Measurements from ENCODE around the gene ARHGAP28. TPM values are rescaled to one million over a fixed set of nuclear protein-coding genes. Genes with fewer than 3 reads are reported as not detected.

The ARHGAP28 gene
- total and polyA plus RNA-seq, 10 of the 15 experiments (the other 5 are each of a cell fraction or from before 2014, with no cell fraction given) = not detected

DNA sequence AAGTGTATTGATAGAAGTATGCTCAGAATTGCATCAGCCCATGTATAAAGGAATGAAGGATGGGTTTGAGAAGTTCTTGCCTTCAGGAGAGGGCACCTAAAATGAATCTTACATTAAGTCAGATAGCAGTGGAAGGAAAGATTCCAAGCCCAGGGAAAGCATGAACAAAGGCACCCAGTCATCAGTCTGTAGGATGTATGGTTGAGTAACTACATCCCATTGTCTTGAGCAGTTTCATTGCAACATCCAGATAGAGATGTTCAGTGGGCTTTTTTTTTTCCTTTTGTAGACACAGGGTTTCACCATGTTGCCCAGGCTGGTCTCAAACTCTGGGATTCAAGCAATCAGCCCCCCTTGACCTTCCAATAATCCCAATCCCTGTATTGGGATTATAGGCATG is 80.7 kb downstream of the ARHGAP28 start (continued):
- TF ChIP-seq, protein P1, sequence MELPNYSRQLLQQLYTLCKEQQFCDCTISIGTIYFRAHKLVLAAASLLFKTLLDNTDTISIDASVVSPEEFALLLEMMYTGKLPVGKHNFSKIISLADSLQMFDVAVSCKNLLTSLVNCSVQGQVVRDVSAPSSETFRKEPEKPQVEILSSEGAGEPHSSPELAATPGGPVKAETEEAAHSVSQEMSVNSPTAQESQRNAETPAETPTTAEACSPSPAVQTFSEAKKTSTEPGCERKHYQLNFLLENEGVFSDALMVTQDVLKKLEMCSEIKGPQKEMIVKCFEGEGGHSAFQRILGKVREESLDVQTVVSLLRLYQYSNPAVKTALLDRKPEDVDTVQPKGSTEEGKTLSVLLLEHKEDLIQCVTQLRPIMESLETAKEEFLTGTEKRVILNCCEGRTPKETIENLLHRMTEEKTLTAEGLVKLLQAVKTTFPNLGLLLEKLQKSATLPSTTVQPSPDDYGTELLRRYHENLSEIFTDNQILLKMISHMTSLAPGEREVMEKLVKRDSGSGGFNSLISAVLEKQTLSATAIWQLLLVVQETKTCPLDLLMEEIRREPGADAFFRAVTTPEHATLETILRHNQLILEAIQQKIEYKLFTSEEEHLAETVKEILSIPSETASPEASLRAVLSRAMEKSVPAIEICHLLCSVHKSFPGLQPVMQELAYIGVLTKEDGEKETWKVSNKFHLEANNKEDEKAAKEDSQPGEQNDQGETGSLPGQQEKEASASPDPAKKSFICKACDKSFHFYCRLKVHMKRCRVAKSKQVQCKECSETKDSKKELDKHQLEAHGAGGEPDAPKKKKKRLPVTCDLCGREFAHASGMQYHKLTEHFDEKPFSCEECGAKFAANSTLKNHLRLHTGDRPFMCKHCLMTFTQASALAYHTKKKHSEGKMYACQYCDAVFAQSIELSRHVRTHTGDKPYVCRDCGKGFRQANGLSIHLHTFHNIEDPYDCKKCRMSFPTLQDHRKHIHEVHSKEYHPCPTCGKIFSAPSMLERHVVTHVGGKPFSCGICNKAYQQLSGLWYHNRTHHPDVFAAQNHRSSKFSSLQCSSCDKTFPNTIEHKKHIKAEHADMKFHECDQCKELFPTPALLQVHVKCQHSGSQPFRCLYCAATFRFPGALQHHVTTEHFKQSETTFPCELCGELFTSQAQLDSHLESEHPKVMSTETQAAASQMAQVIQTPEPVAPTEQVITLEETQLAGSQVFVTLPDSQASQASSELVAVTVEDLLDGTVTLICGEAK (IDR thresholded peaks at IDR 0.05; ENCODE audit: borderline replicate concordance) = no peak
- TF ChIP-seq CREM (IDR thresholded peaks at IDR 0.05; ENCODE audit: low read depth) (no peak), WRNIP1 (IDR thresholded peaks at IDR 0.05; ENCODE audit: borderline replicate concordance, low read depth, low read length) (no peak)
- TF ChIP-seq, protein P2, sequence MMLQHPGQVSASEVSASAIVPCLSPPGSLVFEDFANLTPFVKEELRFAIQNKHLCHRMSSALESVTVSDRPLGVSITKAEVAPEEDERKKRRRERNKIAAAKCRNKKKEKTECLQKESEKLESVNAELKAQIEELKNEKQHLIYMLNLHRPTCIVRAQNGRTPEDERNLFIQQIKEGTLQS (IDR thresholded peaks at IDR 0.05; ENCODE audit: borderline replicate concordance, extremely low read depth, low read depth, low read length) = no peak

- no TSS peak for BruUV-seq (replicated peaks)
- no peak overlapping the region for H3K4me2 ChIP-seq (ENCODE audit: control insufficient read depth, insufficient read depth)
- DNase-seq (ENCODE audit: low read depth, low spot score) (no peak), FAIRE-seq (no peak), ATAC-seq (no peak)
- H3K79me2 ChIP-seq (ENCODE audit: control insufficient read depth, insufficient read depth, low read length) = no peaks in the 10 kb centered on the region
- no peak for TF ChIP-seq POLR2A (IDR thresholded peaks at IDR 0.05; ENCODE audit: low read depth, low read length)
- TF ChIP-seq RCOR1 (conservative IDR thresholded peaks at IDR 0.05; ENCODE audit: low read depth, low read length) = no peak
- TF ChIP-seq CHD2 (IDR thresholded peaks at IDR 0.05; ENCODE audit: borderline replicate concordance, low read depth, low read length) = no peak
- TF ChIP-seq ZNF384 (IDR thresholded peaks at IDR 0.05; ENCODE audit: borderline replicate concordance, low read depth, low read length) = no peak
- TF ChIP-seq, protein P3, sequence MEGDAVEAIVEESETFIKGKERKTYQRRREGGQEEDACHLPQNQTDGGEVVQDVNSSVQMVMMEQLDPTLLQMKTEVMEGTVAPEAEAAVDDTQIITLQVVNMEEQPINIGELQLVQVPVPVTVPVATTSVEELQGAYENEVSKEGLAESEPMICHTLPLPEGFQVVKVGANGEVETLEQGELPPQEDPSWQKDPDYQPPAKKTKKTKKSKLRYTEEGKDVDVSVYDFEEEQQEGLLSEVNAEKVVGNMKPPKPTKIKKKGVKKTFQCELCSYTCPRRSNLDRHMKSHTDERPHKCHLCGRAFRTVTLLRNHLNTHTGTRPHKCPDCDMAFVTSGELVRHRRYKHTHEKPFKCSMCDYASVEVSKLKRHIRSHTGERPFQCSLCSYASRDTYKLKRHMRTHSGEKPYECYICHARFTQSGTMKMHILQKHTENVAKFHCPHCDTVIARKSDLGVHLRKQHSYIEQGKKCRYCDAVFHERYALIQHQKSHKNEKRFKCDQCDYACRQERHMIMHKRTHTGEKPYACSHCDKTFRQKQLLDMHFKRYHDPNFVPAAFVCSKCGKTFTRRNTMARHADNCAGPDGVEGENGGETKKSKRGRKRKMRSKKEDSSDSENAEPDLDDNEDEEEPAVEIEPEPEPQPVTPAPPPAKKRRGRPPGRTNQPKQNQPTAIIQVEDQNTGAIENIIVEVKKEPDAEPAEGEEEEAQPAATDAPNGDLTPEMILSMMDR (IDR thresholded peaks at IDR 0.05 in 2 of 3, conservative IDR thresholded peaks at IDR 0.05 in 1 of 3; ENCODE audit: control insufficient read depth in 2 of 3, extremely low read depth in 1 of 3, insufficient read depth in 1 of 3, low read depth in 3 of 3, low read length in 3 of 3) = no peak
- no peak for TF ChIP-seq PAX5 (IDR thresholded peaks at IDR 0.05; ENCODE audit: borderline replicate concordance, low read depth, low read length)
- intact Hi-C loops (cut with micrococcal nuclease; ENCODE audit: unreplicated experiment) (no loop called here), in situ Hi-C loops (cut with MboI) (no loop called here)
- no peak overlapping the region for H3K9ac ChIP-seq (ENCODE audit: control insufficient read depth, insufficient read depth, low read length)
- ChIA-PET CTCF (interaction anchor here (2.0 kb wide), 1 partner anchor 11 kb away, joined by 4 read pairs; no protein-coding TSS in a partner anchor), POLR2A (no interaction called here), RAD21 (ENCODE audit: unreplicated experiment) (no interaction called here), SMC1A (ENCODE audit: uncharacterized antibody, unreplicated experiment) (interaction anchor here (1.7 kb wide), 1 partner anchor 8 kb away, joined by 4 read pairs; no protein-coding TSS in a partner anchor)
- no peaks in the 10 kb centered on the region for H3K9me3 ChIP-seq (replicated peaks; ENCODE audit: control insufficient read depth, insufficient read depth, low read length)
- H3K4me3 ChIP-seq = no peak overlapping the region
- no peak overlapping the region for H3K27ac ChIP-seq (ENCODE audit: control insufficient read depth, insufficient read depth)
- no peaks in the 10 kb centered on the region for H3K27me3 ChIP-seq (replicated peaks in 1 of 2; ENCODE audit: control insufficient read depth in 2 of 2, insufficient read depth in 2 of 2, low read length in 1 of 2)
- H4K20me1 ChIP-seq (ENCODE audit: control insufficient read depth, insufficient read depth) = no peaks in the 10 kb centered on the region
- no peaks in the 10 kb centered on the region for H3K4me1 ChIP-seq (ENCODE audit: control insufficient read depth, insufficient read depth, low read length)
- no peaks in the 10 kb centered on the region for H3K36me3 ChIP-seq (ENCODE audit: control insufficient read depth in 2 of 2, insufficient read depth in 2 of 2, low read length in 1 of 2)
- WGBS (ENCODE audit: insufficient coverage, insufficient replicate concordance, low lambda C conversion rate, missing lambda C conversion rate) = 0% methylated on average over 1 of the region's 1 CpG
- no peak overlapping the region for H2AFZ ChIP-seq (ENCODE audit: control insufficient read depth, low read depth, low read length)
Measured at GRCh38 chr18:6811816-6812215, 82.3 kb downstream of the ARHGAP28 start.
